LNCaP clone FGC (cell line): ENCODE results near the gene KIR3DL2.
"Not testable (repeated sequence)": the region's sequence is repeated elsewhere in the genome, so short reads cannot be mapped to it uniquely, and the experiment has no call there.

Source experiments
- DNase-seq: peaks from one replicate; pipeline ENCODE4 v3.0.0-alpha.2; 2011; ENCODE audit warnings: low read depth
- H3K4me3 ChIP-seq: 2 replicates; pipeline ENCODE4 v1.5.1; 2011; ENCODE audit warnings: mild to moderate bottlenecking, low read depth, low read length, control low read depth
- TF ChIP-seq, protein P1 (sequence below): IDR thresholded peaks from 2 replicates; pipeline ENCODE4 v1.5.1; 2012; ENCODE audit warnings: mild to moderate bottlenecking; ENCODE audit not compliant: control insufficient read depth, insufficient read depth; ENCODE audit errors: extremely low read depth

The KIR3DL2 gene

DNA sequence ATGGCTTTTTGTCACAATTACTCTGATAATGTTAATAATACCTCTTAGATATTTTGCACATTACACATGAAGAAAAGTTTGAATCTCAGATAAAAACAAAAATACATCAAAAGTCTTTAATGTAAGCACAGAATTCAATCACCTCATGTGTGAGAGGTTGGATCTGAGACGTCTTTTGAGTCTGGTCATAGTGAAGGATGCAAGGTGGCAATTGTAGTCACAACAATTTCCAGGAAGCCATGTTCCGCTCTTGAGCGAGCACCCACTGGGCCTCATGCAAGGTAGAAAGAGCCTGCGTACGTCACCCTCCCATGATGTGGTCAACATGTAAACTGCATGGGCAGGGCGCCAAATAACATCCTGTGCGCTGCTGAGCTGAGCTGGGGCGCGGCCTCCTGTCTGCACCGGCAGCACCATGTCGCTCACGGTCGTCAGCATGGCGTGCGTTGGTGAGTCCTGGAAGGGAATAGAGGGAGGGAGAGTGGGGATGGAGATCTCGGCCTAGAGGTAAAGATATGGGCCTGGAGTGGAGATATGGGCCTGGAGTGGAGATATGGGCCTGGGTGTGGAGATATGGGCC is at the start of gene KIR3DL2:
KIR3DL2 (plus strand) TSS at position 383 of the 580 bp plus-strand sequence; CDS start at position 416, 33 bp downstream.
- not testable (repeated sequence) for H3K4me3 ChIP-seq, DNase-seq

DNA sequence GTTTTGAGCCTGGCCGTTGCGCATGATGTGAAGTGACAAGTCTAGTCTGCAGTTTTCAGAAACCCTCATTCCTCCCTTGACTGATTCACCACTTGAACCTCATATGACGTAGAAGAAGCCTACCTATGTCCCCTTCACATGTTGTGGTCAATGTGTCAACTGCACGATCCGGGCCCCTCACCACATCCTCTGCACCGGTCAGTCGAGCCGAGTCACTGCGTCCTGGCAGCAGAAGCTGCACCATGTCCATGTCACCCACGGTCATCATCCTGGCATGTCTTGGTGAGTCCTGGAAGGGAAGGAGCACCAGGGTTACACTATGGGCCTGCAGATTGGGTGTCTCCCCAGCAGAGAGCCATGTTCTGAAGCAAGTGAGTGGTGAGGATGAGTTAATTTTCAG is 46.8 kb upstream of the KIR3DL2 start, which contains the start of gene KIR2DL4:
KIR2DL4 (plus strand) TSS at position 201 of the 400 bp plus-strand sequence; CDS start at position 243, 42 bp downstream.
- no peak for DNase-seq
- TF ChIP-seq, protein P1, sequence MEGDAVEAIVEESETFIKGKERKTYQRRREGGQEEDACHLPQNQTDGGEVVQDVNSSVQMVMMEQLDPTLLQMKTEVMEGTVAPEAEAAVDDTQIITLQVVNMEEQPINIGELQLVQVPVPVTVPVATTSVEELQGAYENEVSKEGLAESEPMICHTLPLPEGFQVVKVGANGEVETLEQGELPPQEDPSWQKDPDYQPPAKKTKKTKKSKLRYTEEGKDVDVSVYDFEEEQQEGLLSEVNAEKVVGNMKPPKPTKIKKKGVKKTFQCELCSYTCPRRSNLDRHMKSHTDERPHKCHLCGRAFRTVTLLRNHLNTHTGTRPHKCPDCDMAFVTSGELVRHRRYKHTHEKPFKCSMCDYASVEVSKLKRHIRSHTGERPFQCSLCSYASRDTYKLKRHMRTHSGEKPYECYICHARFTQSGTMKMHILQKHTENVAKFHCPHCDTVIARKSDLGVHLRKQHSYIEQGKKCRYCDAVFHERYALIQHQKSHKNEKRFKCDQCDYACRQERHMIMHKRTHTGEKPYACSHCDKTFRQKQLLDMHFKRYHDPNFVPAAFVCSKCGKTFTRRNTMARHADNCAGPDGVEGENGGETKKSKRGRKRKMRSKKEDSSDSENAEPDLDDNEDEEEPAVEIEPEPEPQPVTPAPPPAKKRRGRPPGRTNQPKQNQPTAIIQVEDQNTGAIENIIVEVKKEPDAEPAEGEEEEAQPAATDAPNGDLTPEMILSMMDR, result no peak
- H3K4me3 ChIP-seq, result no peak within 1 kb of the TSS

DNA sequence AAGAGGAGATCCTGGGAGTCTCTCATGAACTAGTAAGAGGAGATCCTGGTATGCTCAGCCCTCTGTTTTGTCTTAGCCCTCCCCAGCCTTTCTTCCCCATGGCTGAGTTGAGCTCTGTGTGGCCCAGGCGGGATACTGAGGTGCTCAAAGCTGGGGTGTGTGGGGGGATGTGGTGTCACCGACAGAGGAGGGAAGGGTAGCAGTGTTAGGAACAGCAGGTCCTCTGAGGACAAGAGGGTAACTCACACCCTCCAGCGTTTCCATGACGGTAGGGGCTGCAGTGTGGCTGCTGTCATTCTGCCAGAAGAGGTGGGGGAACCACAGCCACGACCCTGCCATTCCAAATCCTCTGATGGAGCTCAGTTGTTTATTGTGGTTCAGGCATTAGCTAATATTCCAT is 46.1 kb upstream of the KIR3DL2 start:
- TF ChIP-seq, protein P1, result no peak
- no peak overlapping the region for H3K4me3 ChIP-seq
- DNase-seq, result no peak

DNA sequence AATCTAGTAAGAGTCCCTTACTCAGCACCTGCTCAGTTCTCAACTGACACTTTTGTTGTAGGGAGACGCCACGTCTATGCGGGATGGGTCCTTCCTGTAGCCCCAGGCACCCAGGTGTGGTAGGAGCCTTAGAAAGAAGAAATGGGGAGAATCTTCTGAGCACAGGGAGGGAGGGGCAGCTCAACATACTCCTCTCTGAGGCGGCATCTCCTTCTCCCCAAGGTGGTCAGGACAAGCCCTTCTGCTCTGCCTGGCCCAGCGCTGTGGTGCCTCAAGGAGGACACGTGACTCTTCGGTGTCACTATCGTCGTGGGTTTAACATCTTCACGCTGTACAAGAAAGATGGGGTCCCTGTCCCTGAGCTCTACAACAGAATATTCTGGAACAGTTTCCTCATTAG is 45.7 kb upstream of the KIR3DL2 start:
- no peak overlapping the region for H3K4me3 ChIP-seq
- no peak for DNase-seq
- TF ChIP-seq, protein P1, result no peak

DNA sequence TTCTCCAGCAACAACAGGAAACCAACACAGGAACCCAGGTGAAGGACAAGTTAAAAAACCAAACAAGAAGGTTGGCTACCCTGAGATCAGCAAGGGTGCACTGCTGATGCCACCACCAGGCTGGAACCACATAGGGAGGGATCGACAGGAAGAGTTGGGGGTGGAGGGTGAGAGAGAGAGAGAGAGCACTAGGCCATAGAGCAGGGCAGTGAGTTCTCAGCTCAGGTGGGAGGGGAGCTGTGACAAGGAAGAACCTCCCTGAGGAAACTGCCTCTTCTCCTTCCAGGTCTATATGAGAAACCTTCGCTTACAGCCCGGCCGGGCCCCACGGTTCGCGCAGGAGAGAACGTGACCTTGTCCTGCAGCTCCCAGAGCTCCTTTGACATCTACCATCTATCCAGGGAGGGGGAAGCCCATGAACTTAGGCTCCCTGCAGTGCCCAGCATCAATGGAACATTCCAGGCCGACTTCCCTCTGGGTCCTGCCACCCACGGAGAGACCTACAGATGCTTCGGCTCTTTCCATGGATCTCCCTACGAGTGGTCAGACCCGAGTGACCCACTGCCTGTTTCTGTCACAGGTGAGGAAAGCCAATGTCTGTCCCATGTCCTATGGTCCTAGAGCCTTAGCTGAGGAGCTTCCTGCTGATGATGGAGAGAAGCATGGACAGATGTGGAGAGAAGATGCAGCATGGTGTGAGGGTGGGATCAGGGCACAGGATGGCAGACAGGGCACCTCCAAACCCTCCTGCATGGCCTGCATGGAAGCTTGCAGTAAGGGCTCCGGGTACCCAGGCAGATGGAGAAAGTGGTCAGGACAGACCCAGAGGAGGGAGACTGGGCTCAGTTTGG is 44.4 kb upstream of the KIR3DL2 start:
- DNase-seq, result no peak
- H3K4me3 ChIP-seq, result no peak overlapping the region
- TF ChIP-seq, protein P1, result no peak

DNA sequence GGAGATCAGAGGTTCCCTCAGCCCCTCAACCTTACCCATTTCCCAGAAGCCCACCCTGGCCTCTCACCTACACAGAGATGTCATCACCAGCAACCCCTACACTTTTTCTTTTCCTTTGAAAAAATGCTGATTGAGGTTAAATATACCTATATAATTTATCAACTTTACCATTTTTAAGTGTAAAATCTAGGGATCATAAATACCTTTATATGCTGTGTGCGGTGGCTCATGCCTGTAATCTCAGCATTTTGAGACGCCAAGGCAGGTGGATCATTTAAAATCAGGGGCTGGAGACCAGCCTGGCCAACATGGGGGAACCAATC is 43.8 kb upstream of the KIR3DL2 start:
- H3K4me3 ChIP-seq, result no peak overlapping the region
- TF ChIP-seq, protein P1, result no peak
- DNase-seq, result no peak

DNA sequence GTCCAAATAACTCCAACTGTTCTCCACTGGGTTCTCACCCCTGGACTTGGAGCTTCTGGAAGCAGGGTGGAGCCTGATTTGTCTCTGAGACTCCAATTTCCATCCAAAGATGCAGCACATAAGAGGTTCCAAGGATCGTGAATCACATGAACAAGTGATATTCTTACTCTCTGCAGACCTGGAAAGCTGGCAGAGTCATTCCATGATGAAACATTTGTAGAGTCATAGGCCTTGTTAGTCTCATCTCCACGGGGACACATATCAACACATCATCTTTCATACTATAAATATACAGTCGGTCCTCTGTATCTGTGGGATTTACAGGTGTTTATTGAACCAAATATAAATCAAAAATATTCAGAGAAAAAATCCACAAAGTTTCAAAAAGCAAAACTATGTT is 35.7 kb upstream of the KIR3DL2 start:
- not testable (repeated sequence) for DNase-seq, H3K4me3 ChIP-seq

DNA sequence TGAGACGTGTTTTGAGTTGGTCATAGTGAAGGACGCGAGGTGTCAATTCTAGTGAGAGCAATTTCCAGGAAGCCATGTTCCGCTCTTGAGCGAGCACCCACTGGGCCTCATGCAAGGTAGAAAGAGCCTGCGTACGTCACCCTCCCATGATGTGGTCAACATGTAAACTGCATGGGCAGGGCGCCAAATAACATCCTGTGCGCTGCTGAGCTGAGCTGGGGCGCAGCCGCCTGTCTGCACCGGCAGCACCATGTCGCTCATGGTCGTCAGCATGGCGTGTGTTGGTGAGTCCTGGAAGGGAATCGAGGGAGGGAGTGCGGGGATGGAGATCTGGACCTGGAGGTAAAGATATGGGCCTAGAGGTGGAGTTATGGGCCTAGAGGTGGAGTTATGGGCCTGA is 34.0 kb upstream of the KIR3DL2 start, which contains the start of gene KIR3DL1:
KIR3DL1 (plus strand) TSS at position 218 of the 400 bp plus-strand sequence.
- not testable (repeated sequence) for H3K4me3 ChIP-seq, DNase-seq
